PC-3 (cell line): ENCODE data around the gene OR10A6. TPM values are rescaled to one million over a fixed set of nuclear protein-coding genes. Genes with fewer than 3 reads are reported as not detected.

Experiments used
- ATAC-seq: fragments of 200-7000 bp; cut with Tn5 transposase; 2 replicates; pipeline ENCODE4 v1.9.1; 2020; ENCODE audit warnings: mild to moderate bottlenecking, moderate library complexity
- BruUV-seq: library from RNA; stranded (reverse); fragments of 400-500 nt; replicated peaks from 2 replicates; lab custom pipeline; 2021; lab: Mats Ljungman, UMichigan
- CTCF ChIA-PET: fragments of 300-600 bp; sonication (Branson Sonifier 250); formaldehyde crosslinking; loops from one replicate; lab custom pipeline; 2022; ENCODE audit warnings: antibody characterized with exemption; lab: Charles Lee
- POLR2A ChIA-PET: fragments of 300-600 bp; sonication (Branson Sonifier 250); formaldehyde crosslinking; loops from one replicate; lab custom pipeline; 2022; ENCODE audit warnings: antibody characterized with exemption; ENCODE audit not compliant: unreplicated experiment; lab: Charles Lee
- DNase-seq: peaks from one replicate; pipeline ENCODE4 v3.0.0-alpha.2; 2015
- H2AFZ ChIP-seq: fragments of 300-600 bp; sonication (generic); 2 replicates; pipeline ENCODE4 v1.6.0; 2016; ENCODE audit warnings: antibody characterized with exemption, low read length
- H3F3A ChIP-seq: fragments of 300-600 bp; sonication (generic); one replicate; pipeline ENCODE4 v1.6.0; 2017; ENCODE audit warnings: antibody characterized with exemption, low read length, control low read depth, mild to moderate bottlenecking; ENCODE audit not compliant: unreplicated experiment
- H3K27ac ChIP-seq: fragments of 300-600 bp; sonication (generic); 2 replicates; pipeline ENCODE4 v1.5.1; 2016; ENCODE audit warnings: mild to moderate bottlenecking, low read length
- H3K27me3 ChIP-seq: fragments of 300-600 bp; sonication (generic); 2 replicates; pipeline ENCODE4 v1.6.1; 2016; ENCODE audit warnings: low read length, mixed read lengths
- H3K36me3 ChIP-seq: fragments of 300-600 bp; sonication (generic); 2 replicates; pipeline ENCODE4 v1.6.1; 2016; ENCODE audit warnings: low read depth, mixed run types, low read length, mixed read lengths
- H3K4me1 ChIP-seq: fragments of 300-600 bp; sonication (generic); 2 replicates; pipeline ENCODE4 v1.5.1; 2016; ENCODE audit warnings: low read length; ENCODE audit not compliant: insufficient read depth
- H3K4me2 ChIP-seq: fragments of 300-600 bp; sonication (generic); 2 replicates; pipeline ENCODE4 v1.6.0; 2016; ENCODE audit warnings: low read length
- H3K4me3 ChIP-seq: fragments of 300-600 bp; sonication (generic); 2 replicates; pipeline ENCODE4 v1.5.1; 2016; ENCODE audit warnings: mild to moderate bottlenecking, low read length, mixed read lengths
- H3K79me2 ChIP-seq: fragments of 300-600 bp; sonication (generic); 2 replicates; pipeline ENCODE4 v1.6.1; 2017; ENCODE audit warnings: low read length, mixed read lengths
- H3K9ac ChIP-seq: fragments of 300-600 bp; sonication (generic); 2 replicates; pipeline ENCODE4 v1.6.0; 2016; ENCODE audit warnings: mild to moderate bottlenecking, low read length
- H3K9me2 ChIP-seq: fragments of 300-600 bp; sonication (generic); replicated peaks from 2 replicates; pipeline ENCODE4 v1.6.1; 2016; ENCODE audit warnings: mixed run types, low read length, mixed read lengths
- H3K9me3 ChIP-seq: fragments of 300-600 bp; sonication (generic); 2 replicates; pipeline ENCODE4 v1.6.1; 2016; ENCODE audit warnings: low read length, mixed read lengths
- H4K20me1 ChIP-seq: fragments of 300-600 bp; sonication (generic); 2 replicates; pipeline ENCODE4 v1.6.1; 2016; ENCODE audit warnings: low read length, mixed read lengths
- CTCF ChIP-seq: fragments of 300-600 bp; sonication (generic); conservative IDR thresholded peaks from 2 replicates; pipeline ENCODE4 v1.5.1; 2017; ENCODE audit warnings: antibody characterized with exemption, low read depth, mild to moderate bottlenecking, low read length
- EZH2 ChIP-seq: fragments of 300-600 bp; sonication (generic); IDR thresholded peaks from one replicate; pipeline ENCODE4 v1.6.1; 2017; ENCODE audit warnings: antibody characterized with exemption, mild to moderate bottlenecking, low read length; ENCODE audit not compliant: unreplicated experiment
- EZH2phosphoT487 ChIP-seq: fragments of 300-600 bp; sonication (generic); IDR thresholded peaks from 2 replicates; pipeline ENCODE4 v1.6.1; 2018; ENCODE audit warnings: mild to moderate bottlenecking, antibody characterized with exemption, low read length, borderline replicate concordance
- intact Hi-C: fragments of 100-400 bp; cut with micrococcal nuclease; formaldehyde crosslinking; loops from 2 replicates; pipeline ENCODE4 v1.9.0; 2023
- total RNA-seq: library from RNA; depleted of rRNA; stranded (reverse); fragments of >200 nt; gene quantifications from 2 replicates; pipeline ENCODE4 v1.2.3, GENCODE V29; 2014

OR10A6 gene
- total RNA-seq, 1 experiment from 2014 or later, result not detected

DNA sequence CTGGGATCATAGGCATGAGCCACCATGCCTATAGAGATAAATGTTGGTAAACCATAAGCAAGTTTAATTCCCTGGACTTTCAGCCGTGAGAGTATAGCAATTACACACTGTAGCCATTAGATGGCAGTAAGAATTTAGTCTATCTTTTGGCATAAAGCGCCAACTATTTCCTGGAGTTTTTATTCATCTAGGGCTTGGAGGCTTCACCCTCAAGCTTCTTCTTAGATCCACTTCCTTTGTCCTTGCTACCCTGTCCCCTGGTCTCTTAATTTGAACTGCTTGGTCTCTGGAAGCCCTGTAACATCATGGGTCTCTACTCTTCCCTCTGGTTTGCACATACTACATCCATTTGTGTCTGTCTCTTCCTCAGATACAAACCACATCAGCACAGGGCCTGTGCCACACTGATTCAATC lies 38.2 kb downstream of the OR10A6 start:
- Histone ChIP-seq H3K4me1 (peaks cover 21% of the 10 kb centered on the region), H3K9me2 (no peaks in the 10 kb centered on the region), H3K9ac (no peak overlapping the region), H3K4me3 (no peak overlapping the region), H3K4me2 (peak overlapping the region; percentile 31; the same call in 1 of the 2 replicates), H3K36me3 (no peaks in the 10 kb centered on the region), H3F3A (no peaks in the 10 kb centered on the region), H3K79me2 (no peaks in the 10 kb centered on the region), H4K20me1 (no peaks in the 10 kb centered on the region), H3K9me3 (no peaks in the 10 kb centered on the region), H3K27ac (no peak overlapping the region), H2AFZ (peak overlapping the region; percentile 73), H3K27me3 (no peaks in the 10 kb centered on the region)
- peak; percentile 81 for DNase-seq
- BruUV-seq, result no TSS peak
- ATAC-seq, result peak; percentile 84
- POLR2A ChIA-PET, result interaction anchor here (0.6 kb wide), 1 partner anchor 94 kb away, joined by 5 read pairs; the partner anchor contains the start of gene EIF3F
- TF ChIP-seq EZH2phosphoT487, result no peak
- no peak for TF ChIP-seq EZH2
- peak; percentile 76 for TF ChIP-seq CTCF
- intact Hi-C loops, result loop anchor here (1.0 to 2.0 kb wide), 2 partner anchors 94 to 206 kb away; partner anchors contain the start of gene EIF3F
- CTCF ChIA-PET, result interaction anchor here (0.6 to 2.4 kb wide), 2 partner anchors 85 to 94 kb away, joined by 5 to 27 read pairs; partner anchors contain the start of gene EIF3F

DNA sequence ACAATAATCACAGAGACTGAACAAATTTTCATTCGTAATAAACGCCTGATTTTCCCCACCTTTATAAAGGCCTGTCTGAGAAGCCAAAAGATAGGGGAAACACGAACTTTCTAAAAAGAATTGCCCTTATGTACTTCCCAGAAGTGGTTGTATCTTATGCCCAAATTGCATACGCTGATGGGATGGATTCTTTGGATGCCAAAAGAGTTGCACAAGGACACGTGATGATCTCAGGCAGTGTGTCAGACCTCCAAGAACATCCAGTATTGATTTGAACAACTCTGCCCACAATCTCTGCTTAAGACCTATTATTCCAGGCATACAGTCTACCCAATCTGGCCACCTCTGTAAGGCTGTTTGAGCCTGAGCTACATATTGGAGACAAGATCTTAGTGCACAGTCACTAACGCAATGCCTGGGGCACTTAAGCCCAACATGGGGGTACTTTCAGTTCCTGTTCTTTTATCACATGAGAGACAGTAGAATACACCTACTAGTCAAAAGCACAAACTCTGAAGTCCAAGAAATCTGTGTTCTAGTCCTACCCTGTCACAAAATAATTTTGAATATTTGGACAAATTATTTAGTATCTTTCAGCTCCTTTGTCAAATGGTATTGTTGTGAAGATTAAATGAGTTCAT lies 38.9 kb downstream of the OR10A6 start:
- ATAC-seq (no peak), DNase-seq (peak; percentile 17)
- H3K27me3 ChIP-seq, result no peaks in the 10 kb centered on the region
- no peak for TF ChIP-seq EZH2
- TF ChIP-seq EZH2phosphoT487, result no peak
- TF ChIP-seq CTCF, result no peak
- H3F3A ChIP-seq, result no peaks in the 10 kb centered on the region
- peaks cover 21% of the 10 kb centered on the region for H3K4me1 ChIP-seq
- no peaks in the 10 kb centered on the region for H3K9me2 ChIP-seq
- no peak overlapping the region for H3K4me3 ChIP-seq
- no peak overlapping the region for H3K27ac ChIP-seq
- no TSS peak for BruUV-seq
- ChIA-PET CTCF (interaction anchor here (0.6 to 2.4 kb wide), 2 partner anchors 8 to 94 kb away, joined by 4 to 27 read pairs; partner anchors contain the start of gene EIF3F), POLR2A (interaction anchor here (0.6 kb wide), 1 partner anchor 95 kb away, joined by 5 read pairs; the partner anchor contains the start of gene EIF3F)
- no peaks in the 10 kb centered on the region for H3K9me3 ChIP-seq
- H4K20me1 ChIP-seq, result no peaks in the 10 kb centered on the region
- peak overlapping the region; percentile 31 for H3K4me2 ChIP-seq
- H3K36me3 ChIP-seq, result no peaks in the 10 kb centered on the region
- no peak overlapping the region for H3K9ac ChIP-seq
- no peaks in the 10 kb centered on the region for H3K79me2 ChIP-seq
- intact Hi-C loops, result loop anchor here (1.0 to 2.0 kb wide), 2 partner anchors 95 to 207 kb away; partner anchors contain the start of gene EIF3F
- H2AFZ ChIP-seq, result peak overlapping the region; percentile 73
